NT2/D1 (cell line): ENCODE measurements around the gene CD27.

ENCODE experiments used
- SUZ12 ChIP-seq: IDR thresholded peaks from 2 replicates; pipeline ENCODE4 v1.6.1; 2011; ENCODE audit not compliant: insufficient read length, insufficient read depth; ENCODE audit errors: extremely low read depth
- YY1 ChIP-seq: IDR thresholded peaks from 2 replicates; pipeline ENCODE4 v1.6.1; 2011; ENCODE audit not compliant: insufficient read length, insufficient read depth
- ZNF274 ChIP-seq: IDR thresholded peaks from 2 replicates; pipeline ENCODE4 v1.6.1; 2011; ENCODE audit warnings: mild to moderate bottlenecking, low read depth, low read length

DNA sequence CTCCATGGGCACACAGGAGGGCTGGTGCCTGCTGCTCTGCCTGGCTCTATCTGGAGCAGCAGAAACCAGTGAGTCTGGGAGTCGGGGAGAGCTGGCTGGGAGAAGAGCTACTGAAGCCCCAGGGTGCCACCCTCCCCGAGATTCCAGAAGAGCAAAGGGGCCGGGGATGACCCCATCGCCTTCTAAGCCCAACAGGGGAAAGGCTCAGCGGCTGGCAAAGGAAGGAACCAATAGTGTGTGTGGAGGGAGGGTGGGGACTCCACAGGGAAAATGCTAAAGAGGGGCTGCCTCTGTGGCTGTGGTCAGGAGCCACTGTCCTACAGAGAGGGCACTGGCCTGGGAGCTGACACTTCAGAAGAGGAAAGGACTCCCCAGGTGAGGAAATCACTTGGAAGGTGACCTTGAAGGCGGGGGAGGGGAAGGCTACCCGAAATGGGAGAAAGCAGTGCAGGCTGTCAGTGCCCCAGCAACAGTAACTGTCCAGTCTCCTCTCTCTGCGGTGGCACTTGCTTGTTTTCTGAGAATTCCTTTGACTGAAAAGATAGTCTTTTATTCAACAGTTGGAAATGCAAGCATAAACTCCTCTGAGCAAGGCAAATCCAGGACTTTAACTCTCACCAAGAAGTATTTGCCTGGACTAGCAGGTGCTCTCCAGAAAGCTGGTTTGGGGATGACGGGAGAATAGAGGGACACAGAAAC lies 7.6 kb downstream of the CD27 start:
- no peak for TF ChIP-seq ZNF274
- no peak for TF ChIP-seq YY1
- no peak for TF ChIP-seq SUZ12
